HepG2 (cell line): ENCODE measurements around the gene INTS15. TPM values are rescaled to one million over a fixed set of nuclear protein-coding genes. Genes with fewer than 3 reads are reported as not detected.
A peak's percentile ranks its signal among the peaks of the same experiment; 100 is the strongest.

Source experiments
- CBFB ChIP-seq: sonication (generic); formaldehyde crosslinking; IDR thresholded peaks from 2 replicates; pipeline ENCODE4 v1.4.0; 2020; ENCODE audit warnings: missing genetic modification reagents
- GZF1 ChIP-seq: sonication (generic); formaldehyde crosslinking; IDR thresholded peaks from 2 replicates; pipeline ENCODE4 v1.5.1; 2020; ENCODE audit warnings: mild to moderate bottlenecking, missing genetic modification reagents
- NFE2L1 ChIP-seq: sonication (generic); formaldehyde crosslinking; IDR thresholded peaks from 2 replicates; pipeline ENCODE4 v1.4.0; 2020; ENCODE audit warnings: missing genetic modification reagents, mild to moderate bottlenecking, borderline replicate concordance
- RBM39 ChIP-seq: fragments of 200-400 bp; formaldehyde crosslinking; IDR thresholded peaks from one replicate; pipeline ENCODE4 v1.6.1; 2018; ENCODE audit warnings: antibody characterized with exemption, mild to moderate bottlenecking, low read depth, low read length; ENCODE audit not compliant: poor library complexity, severe bottlenecking
- SPEN ChIP-seq: sonication (generic); formaldehyde crosslinking; IDR thresholded peaks from 2 replicates; pipeline ENCODE4 v1.5.1; 2020; ENCODE audit warnings: low read depth, mild to moderate bottlenecking, missing genetic modification reagents
- U2AF1 ChIP-seq: fragments of 200-400 bp; formaldehyde crosslinking; optimal IDR thresholded peaks from 2 replicates; pipeline ENCODE3; 2017; ENCODE audit warnings: mild to moderate bottlenecking, low read depth, low read length
- ZBED4 ChIP-seq: sonication (generic); formaldehyde crosslinking; IDR thresholded peaks from 2 replicates; pipeline ENCODE4 v1.4.0; 2020; ENCODE audit warnings: missing genetic modification reagents, borderline replicate concordance
- ZFAT ChIP-seq: sonication (generic); formaldehyde crosslinking; conservative IDR thresholded peaks from 2 replicates; pipeline ENCODE4 v1.8.1; 2023; ENCODE audit warnings: missing genetic modification reagents, inconsistent platforms
- ZNF24 ChIP-seq: fragments of 450-650 bp; IDR thresholded peaks from 2 replicates; pipeline ENCODE4 v1.6.1; 2017; ENCODE audit warnings: antibody characterized with exemption, mild to moderate bottlenecking
- ZNF30 ChIP-seq: sonication (generic); formaldehyde crosslinking; IDR thresholded peaks from 2 replicates; pipeline ENCODE4 v1.5.0; 2020; ENCODE audit warnings: mild to moderate bottlenecking, missing genetic modification reagents
- ZNF367 ChIP-seq: sonication (generic); formaldehyde crosslinking; IDR thresholded peaks from 2 replicates; pipeline ENCODE4 v1.4.0; 2020; ENCODE audit warnings: missing genetic modification reagents, borderline replicate concordance
- ZNF44 ChIP-seq: sonication (generic); formaldehyde crosslinking; IDR thresholded peaks from 2 replicates; pipeline ENCODE4 v1.5.1; 2020; ENCODE audit warnings: mild to moderate bottlenecking, missing genetic modification reagents
- ZSCAN21 ChIP-seq: sonication (generic); formaldehyde crosslinking; IDR thresholded peaks from 2 replicates; pipeline ENCODE4 v1.8.0; 2022; ENCODE audit warnings: mild to moderate bottlenecking, missing genetic modification reagents, moderate library complexity, borderline replicate concordance
- polyA plus RNA-seq, 8 experiments: library from polyadenylated mRNA; depleted of rRNA in 3 of 8; stranded (reverse) in 7 of 8; unstranded in 1 of 8; fragments of >200 nt; fragmentation: Illumina TruSeq in 4 of 8; extraction: Trizol in 4 of 8; gene quantifications; 2 replicates each; pipeline versions ENCODE4 v1.2.1 to v1.2.3, GENCODE V29; 2011 to 2016; ENCODE audit warnings: low read depth in 4 of 8, missing spikeins in 1 of 8, mixed read lengths in 1 of 8; ENCODE audit not compliant: insufficient read depth in 1 of 8
- total RNA-seq, 5 experiments: library from RNA; depleted of rRNA; stranded (reverse); fragments of >200 nt; fragmentation: Illumina TruSeq; extraction: Trizol; gene quantifications; 2 replicates each; pipeline ENCODE4 v1.2.3, GENCODE V29; 2016; ENCODE audit warnings: low read depth in 1 of 5
- TF ChIP-seq, protein P1 (sequence below): IDR thresholded peaks from 2 replicates; pipeline ENCODE4 v1.6.1; 2016; ENCODE audit warnings: low read depth, missing genetic modification reagents, missing compliant biosample characterization
- TF ChIP-seq, protein P2 (sequence below): sonication (generic); formaldehyde crosslinking; IDR thresholded peaks from 2 replicates; pipeline ENCODE4 v1.4.0; 2020; ENCODE audit warnings: mild to moderate bottlenecking, missing genetic modification reagents
- TF ChIP-seq, protein P3 (sequence below): sonication (generic); formaldehyde crosslinking; IDR thresholded peaks from 2 replicates; pipeline ENCODE4 v1.4.0; 2020; ENCODE audit warnings: missing genetic modification reagents
- TF ChIP-seq, protein P4 (sequence below): sonication (generic); formaldehyde crosslinking; IDR thresholded peaks from 2 replicates; pipeline ENCODE4 v1.5.0; 2020; ENCODE audit warnings: missing genetic modification reagents

INTS15 gene
- total and polyA plus RNA-seq, 2 of the 13 experiments (the other 11 are each of a cell fraction or from before 2014, with no cell fraction given) = 16.3 to 25.7 TPM

GRCh38 chr7:6577369-6578113, 12.3 kb upstream of the INTS15 start, which contains the start of gene ZDHHC4 (continued):
- TF ChIP-seq, protein P1, sequence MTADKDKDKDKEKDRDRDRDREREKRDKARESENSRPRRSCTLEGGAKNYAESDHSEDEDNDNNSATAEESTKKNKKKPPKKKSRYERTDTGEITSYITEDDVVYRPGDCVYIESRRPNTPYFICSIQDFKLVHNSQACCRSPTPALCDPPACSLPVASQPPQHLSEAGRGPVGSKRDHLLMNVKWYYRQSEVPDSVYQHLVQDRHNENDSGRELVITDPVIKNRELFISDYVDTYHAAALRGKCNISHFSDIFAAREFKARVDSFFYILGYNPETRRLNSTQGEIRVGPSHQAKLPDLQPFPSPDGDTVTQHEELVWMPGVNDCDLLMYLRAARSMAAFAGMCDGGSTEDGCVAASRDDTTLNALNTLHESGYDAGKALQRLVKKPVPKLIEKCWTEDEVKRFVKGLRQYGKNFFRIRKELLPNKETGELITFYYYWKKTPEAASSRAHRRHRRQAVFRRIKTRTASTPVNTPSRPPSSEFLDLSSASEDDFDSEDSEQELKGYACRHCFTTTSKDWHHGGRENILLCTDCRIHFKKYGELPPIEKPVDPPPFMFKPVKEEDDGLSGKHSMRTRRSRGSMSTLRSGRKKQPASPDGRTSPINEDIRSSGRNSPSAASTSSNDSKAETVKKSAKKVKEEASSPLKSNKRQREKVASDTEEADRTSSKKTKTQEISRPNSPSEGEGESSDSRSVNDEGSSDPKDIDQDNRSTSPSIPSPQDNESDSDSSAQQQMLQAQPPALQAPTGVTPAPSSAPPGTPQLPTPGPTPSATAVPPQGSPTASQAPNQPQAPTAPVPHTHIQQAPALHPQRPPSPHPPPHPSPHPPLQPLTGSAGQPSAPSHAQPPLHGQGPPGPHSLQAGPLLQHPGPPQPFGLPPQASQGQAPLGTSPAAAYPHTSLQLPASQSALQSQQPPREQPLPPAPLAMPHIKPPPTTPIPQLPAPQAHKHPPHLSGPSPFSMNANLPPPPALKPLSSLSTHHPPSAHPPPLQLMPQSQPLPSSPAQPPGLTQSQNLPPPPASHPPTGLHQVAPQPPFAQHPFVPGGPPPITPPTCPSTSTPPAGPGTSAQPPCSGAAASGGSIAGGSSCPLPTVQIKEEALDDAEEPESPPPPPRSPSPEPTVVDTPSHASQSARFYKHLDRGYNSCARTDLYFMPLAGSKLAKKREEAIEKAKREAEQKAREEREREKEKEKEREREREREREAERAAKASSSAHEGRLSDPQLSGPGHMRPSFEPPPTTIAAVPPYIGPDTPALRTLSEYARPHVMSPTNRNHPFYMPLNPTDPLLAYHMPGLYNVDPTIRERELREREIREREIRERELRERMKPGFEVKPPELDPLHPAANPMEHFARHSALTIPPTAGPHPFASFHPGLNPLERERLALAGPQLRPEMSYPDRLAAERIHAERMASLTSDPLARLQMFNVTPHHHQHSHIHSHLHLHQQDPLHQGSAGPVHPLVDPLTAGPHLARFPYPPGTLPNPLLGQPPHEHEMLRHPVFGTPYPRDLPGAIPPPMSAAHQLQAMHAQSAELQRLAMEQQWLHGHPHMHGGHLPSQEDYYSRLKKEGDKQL = 0 out of 2 replicates have a peak, but pooled peaks have one; percentile 54
- peak; percentile 30 for TF ChIP-seq RBM39
- TF ChIP-seq NFE2L1 = no peak
- no peak for TF ChIP-seq ZNF24
- TF ChIP-seq ZSCAN21 (CRISPR knock-in tag) = peak; percentile 79; the same call in 1 of the 2 replicates
- TF ChIP-seq ZFAT (CRISPR knock-in tag) = no peak
- TF ChIP-seq, protein P2, sequence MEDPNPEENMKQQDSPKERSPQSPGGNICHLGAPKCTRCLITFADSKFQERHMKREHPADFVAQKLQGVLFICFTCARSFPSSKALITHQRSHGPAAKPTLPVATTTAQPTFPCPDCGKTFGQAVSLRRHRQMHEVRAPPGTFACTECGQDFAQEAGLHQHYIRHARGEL (CRISPR knock-in tag) = no peak
- TF ChIP-seq, protein P3, sequence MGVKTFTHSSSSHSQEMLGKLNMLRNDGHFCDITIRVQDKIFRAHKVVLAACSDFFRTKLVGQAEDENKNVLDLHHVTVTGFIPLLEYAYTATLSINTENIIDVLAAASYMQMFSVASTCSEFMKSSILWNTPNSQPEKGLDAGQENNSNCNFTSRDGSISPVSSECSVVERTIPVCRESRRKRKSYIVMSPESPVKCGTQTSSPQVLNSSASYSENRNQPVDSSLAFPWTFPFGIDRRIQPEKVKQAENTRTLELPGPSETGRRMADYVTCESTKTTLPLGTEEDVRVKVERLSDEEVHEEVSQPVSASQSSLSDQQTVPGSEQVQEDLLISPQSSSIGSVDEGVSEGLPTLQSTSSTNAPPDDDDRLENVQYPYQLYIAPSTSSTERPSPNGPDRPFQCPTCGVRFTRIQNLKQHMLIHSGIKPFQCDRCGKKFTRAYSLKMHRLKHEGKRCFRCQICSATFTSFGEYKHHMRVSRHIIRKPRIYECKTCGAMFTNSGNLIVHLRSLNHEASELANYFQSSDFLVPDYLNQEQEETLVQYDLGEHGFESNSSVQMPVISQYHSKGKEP (CRISPR knock-in tag) = peak; percentile 81; the same call in 1 of the 2 replicates
- no peak for TF ChIP-seq ZNF367 (CRISPR knock-in tag)
- peak; percentile 56; the same call in 1 of the 2 replicates for TF ChIP-seq ZBED4 (CRISPR knock-in tag)
- TF ChIP-seq SPEN (CRISPR knock-in tag) = peak; percentile 73
- no peak for TF ChIP-seq ZNF30
- peak; percentile 71; the same call in 1 of the 2 replicates for TF ChIP-seq CBFB
- TF ChIP-seq, protein P4, sequence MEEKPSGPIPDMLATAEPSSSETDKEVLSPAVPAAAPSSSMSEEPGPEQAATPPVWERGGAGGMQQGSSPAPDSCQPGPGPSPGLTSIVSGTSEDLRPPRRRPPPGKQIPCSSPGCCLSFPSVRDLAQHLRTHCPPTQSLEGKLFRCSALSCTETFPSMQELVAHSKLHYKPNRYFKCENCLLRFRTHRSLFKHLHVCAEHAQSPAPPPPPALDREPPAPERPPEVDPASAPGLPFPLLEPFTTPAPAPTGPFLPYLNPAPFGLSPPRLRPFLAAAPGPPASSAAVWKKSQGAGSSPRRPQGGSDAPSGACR (CRISPR knock-in tag) = no peak
- TF ChIP-seq GZF1 (CRISPR knock-in tag) = no peak
- TF ChIP-seq ZNF44 (CRISPR knock-in tag) = no peak
- no peak for TF ChIP-seq U2AF1
